Measurements from ENCODE around the gene GRID2. TPM values are rescaled to one million over a fixed set of nuclear protein-coding genes. Genes with fewer than 3 reads are reported as not detected.

GRID2 gene
- total and polyA plus RNA-seq, 9 of the 15 experiments (the other 6 are each of a cell fraction or from before 2014, with no cell fraction given): 0.04 TPM; not detected in 7

DNA sequence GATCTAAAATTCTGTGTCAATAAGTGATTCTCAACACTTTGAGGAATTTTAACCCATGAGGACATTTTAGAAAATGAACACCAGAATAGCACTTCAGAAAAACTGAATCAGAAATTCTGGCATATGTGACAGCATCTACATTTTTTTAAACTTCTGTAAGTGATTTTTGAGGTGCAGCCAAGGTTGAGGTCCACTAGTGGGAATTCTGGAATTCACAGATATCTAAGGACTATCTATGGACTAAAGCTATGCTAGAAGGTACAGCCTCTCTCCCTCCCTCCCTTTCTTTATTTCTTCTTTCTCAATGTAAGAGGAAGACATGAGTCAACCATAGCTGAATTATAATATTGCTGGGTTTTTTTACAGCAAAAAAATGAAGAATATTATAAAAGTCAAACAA lies 1016.6 kb downstream of the GRID2 start (continued):
- TF ChIP-seq, protein P1, sequence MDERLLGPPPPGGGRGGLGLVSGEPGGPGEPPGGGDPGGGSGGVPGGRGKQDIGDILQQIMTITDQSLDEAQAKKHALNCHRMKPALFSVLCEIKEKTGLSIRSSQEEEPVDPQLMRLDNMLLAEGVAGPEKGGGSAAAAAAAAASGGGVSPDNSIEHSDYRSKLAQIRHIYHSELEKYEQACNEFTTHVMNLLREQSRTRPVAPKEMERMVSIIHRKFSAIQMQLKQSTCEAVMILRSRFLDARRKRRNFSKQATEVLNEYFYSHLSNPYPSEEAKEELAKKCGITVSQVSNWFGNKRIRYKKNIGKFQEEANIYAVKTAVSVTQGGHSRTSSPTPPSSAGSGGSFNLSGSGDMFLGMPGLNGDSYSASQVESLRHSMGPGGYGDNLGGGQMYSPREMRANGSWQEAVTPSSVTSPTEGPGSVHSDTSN (CRISPR knock-in tag; IDR thresholded peaks at IDR 0.05; ENCODE audit: low read depth): no peak
- TF ChIP-seq, protein P1 (tag; conservative IDR thresholded peaks at IDR 0.05; ENCODE audit: low read depth): no peak
- no peak for TF ChIP-seq KDM5B (IDR thresholded peaks at IDR 0.05; ENCODE audit: insufficient replicate concordance, low read depth, low read length)
- TF ChIP-seq, protein P2, sequence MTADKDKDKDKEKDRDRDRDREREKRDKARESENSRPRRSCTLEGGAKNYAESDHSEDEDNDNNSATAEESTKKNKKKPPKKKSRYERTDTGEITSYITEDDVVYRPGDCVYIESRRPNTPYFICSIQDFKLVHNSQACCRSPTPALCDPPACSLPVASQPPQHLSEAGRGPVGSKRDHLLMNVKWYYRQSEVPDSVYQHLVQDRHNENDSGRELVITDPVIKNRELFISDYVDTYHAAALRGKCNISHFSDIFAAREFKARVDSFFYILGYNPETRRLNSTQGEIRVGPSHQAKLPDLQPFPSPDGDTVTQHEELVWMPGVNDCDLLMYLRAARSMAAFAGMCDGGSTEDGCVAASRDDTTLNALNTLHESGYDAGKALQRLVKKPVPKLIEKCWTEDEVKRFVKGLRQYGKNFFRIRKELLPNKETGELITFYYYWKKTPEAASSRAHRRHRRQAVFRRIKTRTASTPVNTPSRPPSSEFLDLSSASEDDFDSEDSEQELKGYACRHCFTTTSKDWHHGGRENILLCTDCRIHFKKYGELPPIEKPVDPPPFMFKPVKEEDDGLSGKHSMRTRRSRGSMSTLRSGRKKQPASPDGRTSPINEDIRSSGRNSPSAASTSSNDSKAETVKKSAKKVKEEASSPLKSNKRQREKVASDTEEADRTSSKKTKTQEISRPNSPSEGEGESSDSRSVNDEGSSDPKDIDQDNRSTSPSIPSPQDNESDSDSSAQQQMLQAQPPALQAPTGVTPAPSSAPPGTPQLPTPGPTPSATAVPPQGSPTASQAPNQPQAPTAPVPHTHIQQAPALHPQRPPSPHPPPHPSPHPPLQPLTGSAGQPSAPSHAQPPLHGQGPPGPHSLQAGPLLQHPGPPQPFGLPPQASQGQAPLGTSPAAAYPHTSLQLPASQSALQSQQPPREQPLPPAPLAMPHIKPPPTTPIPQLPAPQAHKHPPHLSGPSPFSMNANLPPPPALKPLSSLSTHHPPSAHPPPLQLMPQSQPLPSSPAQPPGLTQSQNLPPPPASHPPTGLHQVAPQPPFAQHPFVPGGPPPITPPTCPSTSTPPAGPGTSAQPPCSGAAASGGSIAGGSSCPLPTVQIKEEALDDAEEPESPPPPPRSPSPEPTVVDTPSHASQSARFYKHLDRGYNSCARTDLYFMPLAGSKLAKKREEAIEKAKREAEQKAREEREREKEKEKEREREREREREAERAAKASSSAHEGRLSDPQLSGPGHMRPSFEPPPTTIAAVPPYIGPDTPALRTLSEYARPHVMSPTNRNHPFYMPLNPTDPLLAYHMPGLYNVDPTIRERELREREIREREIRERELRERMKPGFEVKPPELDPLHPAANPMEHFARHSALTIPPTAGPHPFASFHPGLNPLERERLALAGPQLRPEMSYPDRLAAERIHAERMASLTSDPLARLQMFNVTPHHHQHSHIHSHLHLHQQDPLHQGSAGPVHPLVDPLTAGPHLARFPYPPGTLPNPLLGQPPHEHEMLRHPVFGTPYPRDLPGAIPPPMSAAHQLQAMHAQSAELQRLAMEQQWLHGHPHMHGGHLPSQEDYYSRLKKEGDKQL (CRISPR knock-in tag; IDR thresholded peaks at IDR 0.05; ENCODE audit: borderline replicate concordance): no peak
